Choroid plexus epithelial cell (primary cell): Measurements from ENCODE around the gene RASGRP4.
A peak's percentile ranks its signal among the peaks of the same experiment; 100 is the strongest.
"Not testable (repeated sequence)": the region's sequence is repeated elsewhere in the genome, so short reads cannot be mapped to it uniquely, and the experiment has no call there.

Source experiments
- DNase-seq: peaks from one replicate; pipeline ENCODE4 v3.0.0-alpha.2; 2010; ENCODE audit warnings: low read depth
- H3K4me3 ChIP-seq: 2 replicates; pipeline ENCODE4 v1.5.1; 2011; ENCODE audit warnings: low read depth, mild to moderate bottlenecking, control low read depth, low read length, moderate library complexity
- CTCF ChIP-seq: conservative IDR thresholded peaks from 2 replicates; pipeline ENCODE4 v1.5.1; 2011; ENCODE audit warnings: low read depth, mild to moderate bottlenecking, control low read depth, inconsistent platforms, low read length, moderate library complexity

The RASGRP4 gene

GRCh38 chr19:38437917-38438316 lies 11.9 kb upstream of the RASGRP4 start:
- TF ChIP-seq CTCF: no peak
- H3K4me3 ChIP-seq: no peak overlapping the region
- no peak for DNase-seq

DNA sequence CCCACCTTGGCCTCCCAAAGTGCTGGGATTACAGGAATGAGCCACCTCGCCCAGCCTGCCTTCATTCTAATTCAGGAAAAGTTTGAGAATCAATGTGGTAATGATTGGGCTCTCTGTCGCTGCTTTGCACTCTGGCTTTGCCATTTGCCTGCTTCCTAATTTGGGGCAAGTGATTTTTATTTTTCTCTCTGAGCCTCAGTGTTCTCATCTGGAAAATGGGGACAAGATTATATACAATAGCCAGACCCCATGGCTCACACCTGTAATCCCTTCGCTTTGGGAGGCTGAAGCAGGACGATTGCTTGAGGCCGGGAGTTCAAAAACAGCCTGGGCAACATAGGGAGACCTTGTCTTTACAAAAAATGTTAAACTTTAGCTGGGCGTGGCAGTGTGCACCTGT lies 11.3 kb upstream of the RASGRP4 start:
- no peak for DNase-seq
- TF ChIP-seq CTCF: no peak
- H3K4me3 ChIP-seq: no peak overlapping the region

DNA sequence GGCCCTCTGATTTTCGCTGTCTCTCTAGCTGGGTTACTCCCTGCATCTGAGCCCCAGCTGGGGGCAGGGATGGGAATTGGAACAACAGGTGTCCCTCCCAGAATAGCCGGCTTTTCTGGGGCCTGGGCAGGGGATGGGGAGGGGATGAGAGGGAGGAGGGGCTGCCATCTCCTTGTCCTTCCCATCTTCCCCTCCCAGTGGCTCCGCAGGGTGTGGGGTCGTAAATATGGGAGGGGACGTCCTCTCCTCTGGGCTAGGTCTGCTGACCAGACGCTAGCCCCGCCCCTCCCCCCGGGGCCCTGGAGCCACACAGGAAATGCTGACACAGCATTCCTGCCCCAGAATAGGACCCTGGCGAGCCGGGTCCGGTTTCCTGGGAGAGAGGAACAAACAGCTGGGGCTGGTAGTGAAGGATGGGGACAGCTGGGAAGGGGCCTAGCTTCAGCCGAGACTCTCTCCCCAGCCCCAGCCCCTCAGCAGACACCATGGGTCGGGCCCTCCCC lies 8.6 kb upstream of the RASGRP4 start:
- DNase-seq: no peak
- TF ChIP-seq CTCF: no peak
- no peak overlapping the region for H3K4me3 ChIP-seq

GRCh38 chr19:38433268-38433733 lies 7.3 kb upstream of the RASGRP4 start, which contains the start of gene RYR1:
TSS of gene RYR1 (plus strand) at chr19:38433691. CDS start at chr19:38433830, 139 bp downstream.
- no peak within 1 kb of the TSS for H3K4me3 ChIP-seq
- no peak for TF ChIP-seq CTCF
- peak; percentile 10 for DNase-seq

DNA sequence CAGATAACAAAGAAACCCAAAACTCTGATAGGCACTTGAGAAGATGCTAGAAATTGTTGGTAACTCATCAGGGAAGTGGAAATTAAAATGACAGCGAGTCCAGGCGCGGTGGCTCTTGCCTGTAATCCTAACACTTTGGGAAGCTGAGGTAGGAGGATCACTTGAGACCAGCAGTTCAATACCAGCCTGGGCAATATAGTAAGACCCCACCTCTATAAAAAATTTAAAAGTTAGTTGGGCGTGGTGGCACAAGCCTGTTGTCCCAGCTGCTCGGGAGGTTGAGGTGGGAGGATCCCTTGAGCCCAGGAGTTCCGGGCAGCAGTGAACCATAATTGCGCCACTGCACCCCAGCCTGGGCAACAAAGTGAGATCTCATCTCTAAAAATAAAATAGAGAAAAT lies 4.9 kb upstream of the RASGRP4 start:
- no peak for DNase-seq
- TF ChIP-seq CTCF: no peak
- no peak overlapping the region for H3K4me3 ChIP-seq

DNA sequence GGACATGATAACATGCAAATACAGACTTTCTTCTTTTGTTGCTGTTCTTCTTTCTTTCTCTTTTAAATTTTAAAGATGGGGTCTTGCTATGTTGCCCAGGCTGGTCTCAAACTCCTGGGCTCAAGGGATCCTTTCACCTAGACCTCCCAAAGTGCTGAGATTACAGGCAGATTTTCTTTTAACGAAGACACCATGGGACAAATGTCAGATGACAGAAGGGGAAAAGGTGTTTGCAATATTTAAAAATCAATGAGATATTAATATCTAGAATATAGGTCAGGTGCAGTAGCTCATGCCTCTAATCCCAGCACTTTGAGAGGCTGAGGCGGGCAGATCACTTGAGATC lies 3.8 kb upstream of the RASGRP4 start:
- DNase-seq: no peak
- TF ChIP-seq CTCF: no peak
- no peak overlapping the region for H3K4me3 ChIP-seq

GRCh38 chr19:38429055-38429810 lies 3.2 kb upstream of the RASGRP4 start:
- H3K4me3 ChIP-seq: no peak overlapping the region
- no peak for DNase-seq
- no peak for TF ChIP-seq CTCF

DNA sequence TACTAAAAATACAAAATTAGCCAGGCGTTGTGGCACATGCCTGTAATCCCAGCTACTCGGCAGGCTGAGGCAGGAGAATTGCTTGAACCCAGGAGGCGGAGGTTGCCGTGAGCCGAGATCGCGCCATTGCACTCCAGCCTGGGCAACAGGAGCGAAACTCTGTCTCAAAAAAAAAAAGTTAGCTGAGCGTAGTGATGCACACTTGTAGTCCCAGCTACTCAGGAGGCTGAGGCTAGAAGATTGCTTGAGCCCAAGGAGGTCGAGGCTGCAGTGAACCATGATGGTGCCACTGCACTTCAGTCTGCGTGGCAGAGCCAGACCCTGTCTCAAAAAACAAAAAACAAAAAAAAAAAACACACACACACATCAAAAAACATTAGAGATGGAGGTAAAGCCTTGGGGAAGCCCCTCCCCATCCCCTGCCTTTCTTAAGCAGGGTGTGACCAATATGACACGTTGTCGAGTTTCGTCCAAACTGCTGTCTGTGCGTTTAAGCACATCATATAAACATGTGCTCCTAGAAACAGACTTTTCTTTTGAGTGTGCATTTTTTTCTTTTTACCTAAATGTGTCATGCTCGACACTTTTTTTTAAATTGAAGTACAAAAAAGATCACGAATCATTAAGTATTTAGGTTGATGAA lies 1.1 kb upstream of the RASGRP4 start:
- not testable (repeated sequence) for H3K4me3 ChIP-seq, DNase-seq
